ENCODE results near the gene BTG3. TPM values are rescaled to one million over a fixed set of nuclear protein-coding genes. Genes with fewer than 3 reads are reported as not detected.

The BTG3 gene
- total RNA-seq (2022; extraction: Qiagen RNA extraction; ENCODE audit: low read depth): 22.0 to 34.6 TPM (median 31.8 TPM) in 5 replicates

DNA sequence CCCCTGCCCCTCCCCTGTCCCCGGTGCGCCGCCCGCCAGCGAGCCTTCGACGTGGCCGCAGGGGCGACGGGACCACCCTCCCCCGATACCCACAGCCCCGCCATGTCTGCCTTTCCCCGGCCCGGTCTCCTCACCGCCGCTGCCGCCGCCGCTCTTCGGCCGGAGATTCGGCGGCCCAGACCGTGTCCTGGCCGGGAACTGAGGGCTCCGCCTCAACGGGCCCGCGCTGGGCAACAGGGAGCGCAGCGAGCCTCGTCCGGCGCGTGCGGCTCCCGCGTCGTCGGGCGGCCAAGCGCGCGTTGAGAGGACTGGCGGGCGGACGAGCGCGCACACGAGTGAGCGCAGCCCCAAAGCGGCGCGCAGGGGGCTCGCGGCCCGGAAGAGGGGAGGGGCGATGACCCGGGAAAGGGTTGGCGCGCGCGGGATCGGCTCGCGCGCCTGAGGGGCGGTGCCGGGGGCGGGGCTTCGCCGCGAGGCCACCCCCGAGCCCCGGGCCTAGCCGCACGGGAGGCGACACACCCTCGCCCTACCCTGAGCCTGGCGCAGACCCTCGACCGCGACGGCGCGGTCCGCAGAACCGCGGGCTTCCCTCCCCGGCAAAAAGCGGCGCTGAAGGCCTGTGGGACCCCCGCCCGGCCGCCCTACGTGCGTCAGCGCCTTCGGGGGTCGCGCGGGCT, at the start of gene BTG3:
Gene BTG3, minus strand, starts transcription at position 337 of the 677 bp plus-strand sequence. CDS start 3,757 bp downstream, outside the sequence.

Other genes starting within 250 kb of the BTG3 start
- gene CXADR, start 99.9 kb downstream of the BTG3 start, total RNA-seq (2022; extraction: Qiagen RNA extraction; ENCODE audit: low read depth): 5.1 to 12.0 TPM (median 9.5 TPM) in 5 replicates
- gene C21orf91, start 206.5 kb upstream of the BTG3 start, total RNA-seq (2022; extraction: Qiagen RNA extraction; ENCODE audit: low read depth): 1.9 to 3.2 TPM (median 2.2 TPM) in 5 replicates

Measured in A549 treated with RU486 at 1 μM for 4 hours (cell line).